HT1080 (cell line): ENCODE data around the gene VAMP7. TPM values are rescaled to one million over a fixed set of nuclear protein-coding genes. Genes with fewer than 3 reads are reported as not detected.

ENCODE experiments used
- DNase-seq: peaks from one replicate; pipeline ENCODE4 v3.0.0-alpha.2; 2015; ENCODE audit warnings: low read depth
- small RNA-seq: library from RNA; depleted of rRNA; stranded (forward); fragments of <200 nt; gene quantifications from one replicate; pipeline ENCODE3, GENCODE V24; 2014
- total RNA-seq: library from RNA; depleted of rRNA; stranded (reverse); fragments of >200 nt; shearing (Covaris generic); gene quantifications from 2 replicates; pipeline ENCODE4 v1.2.3, GENCODE V29; 2014; rRNA removed

VAMP7 gene
- total RNA-seq, 1 experiment from 2014 or later, result 53.9 TPM

DNA sequence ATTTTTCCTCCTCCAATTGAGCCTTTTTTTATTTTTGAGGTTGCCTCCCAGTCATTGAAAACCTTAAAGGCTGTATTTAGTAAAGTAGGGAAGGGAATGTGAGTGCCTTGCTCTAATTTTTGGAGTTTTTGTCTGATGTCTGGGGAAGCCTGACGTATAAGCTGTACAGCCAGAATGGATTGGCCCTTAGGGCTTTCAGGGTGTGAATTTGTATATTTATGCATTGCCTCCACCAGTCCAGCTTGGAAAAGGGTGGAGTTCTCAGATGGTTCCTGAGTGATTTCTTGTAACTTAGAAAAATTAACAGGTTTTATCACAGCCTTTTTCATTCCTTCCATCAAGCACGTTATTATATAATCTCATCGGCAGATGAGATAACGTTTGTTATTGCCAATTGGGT is 107.7 kb downstream of the VAMP7 start:
- DNase-seq, result no peak

Small RNAs within 50 kb of the gene (small RNA-seq; reads per million reads assigned to genes)
- gene DPH3P2, result not detected

Other genes starting within 250 kb of the VAMP7 start
- gene IL9R, start 116.4 kb downstream of the VAMP7 start, total RNA-seq, result 0.13 and 0.27 TPM in 2 replicates